Stimulated activated CD4-positive, alpha-beta T cell treated with anti-CD3 and anti-CD28 coated beads, Interleukin-15, amount 100 ng/mL, for 1 hour (primary cell): ENCODE results near the gene COPZ1.
A peak's percentile ranks its signal among the peaks of the same experiment; 100 is the strongest.
"Not testable (repeated sequence)": the region's sequence is repeated elsewhere in the genome, so short reads cannot be mapped to it uniquely, and the experiment has no call there.

Source experiments
- DNase-seq, 2 donors: peaks; one replicate each; pipeline ENCODE4 v3.0.0-alpha.2; 2020; ENCODE audit warnings: low read depth in 1 of 2, low spot score in 1 of 2

The COPZ1 gene

GRCh38 chr12:54331461-54331860 lies 6.5 kb downstream of the COPZ1 start:
- no peak for DNase-seq

- no peak for DNase-seq
These were observed 8.6 kb downstream of the COPZ1 start for GRCh38 chr12:54333420-54334034.

GRCh38 chr12:54337280-54337842 lies 12.4 kb downstream of the COPZ1 start:
- DNase-seq = no peak

- no peak for DNase-seq
These were observed 13.1 kb downstream of the COPZ1 start for GRCh38 chr12:54337854-54338650.

- no peak for DNase-seq
These were observed 13.9 kb downstream of the COPZ1 start for GRCh38 chr12:54338698-54339296.

- no peak for DNase-seq
These were observed 15.9 kb downstream of the COPZ1 start for GRCh38 chr12:54340846-54341245.

- DNase-seq = no peak
These were observed 16.7 kb downstream of the COPZ1 start for GRCh38 chr12:54341378-54342300.

- no peak for DNase-seq
These were observed 24.1 kb downstream of the COPZ1 start for GRCh38 chr12:54349036-54349435.

GRCh38 chr12:54349679-54350078 lies 24.7 kb downstream of the COPZ1 start:
- DNase-seq = no peak

- no peak for DNase-seq
These were observed 25.8 kb downstream of the COPZ1 start for GRCh38 chr12:54350743-54351142.

- DNase-seq = no peak
These were observed 26.4 kb downstream of the COPZ1 start for GRCh38 chr12:54351341-54351740.

- peak in 1 of 2 donors; percentile 22 for DNase-seq
These were observed 27.1 kb downstream of the COPZ1 start for GRCh38 chr12:54352022-54352531.

GRCh38 chr12:54352891-54353874 lies 28.3 kb downstream of the COPZ1 start:
- DNase-seq = no peak

- DNase-seq = not testable (repeated sequence)
These were observed 29.3 kb downstream of the COPZ1 start for GRCh38 chr12:54354271-54354670.

GRCh38 chr12:54355104-54355815 lies 30.3 kb downstream of the COPZ1 start:
- DNase-seq = no peak

GRCh38 chr12:54356228-54356627 lies 31.3 kb downstream of the COPZ1 start:
- DNase-seq = no peak

- DNase-seq = no peak
These were observed 32.0 kb downstream of the COPZ1 start for GRCh38 chr12:54356951-54357356.

GRCh38 chr12:54357506-54358190 lies 32.7 kb downstream of the COPZ1 start:
- no peak for DNase-seq
